ENCODE measurements around the gene PRKCB.
"Not testable (repeated sequence)": the region's sequence is repeated elsewhere in the genome, so short reads cannot be mapped to it uniquely, and the experiment has no call there.

PRKCB gene

GRCh38 chr16:24188751-24189318 is 353.1 kb downstream of the PRKCB start:
- FAIRE-seq = no peak

GRCh38 chr16:24189941-24190340 is 354.2 kb downstream of the PRKCB start:
- FAIRE-seq = no peak

- FAIRE-seq = no peak
Observed at GRCh38 chr16:24191876-24192402, 356.2 kb downstream of the PRKCB start.

- FAIRE-seq = no peak
Observed at GRCh38 chr16:24195221-24195620, 359.4 kb downstream of the PRKCB start.

GRCh38 chr16:24198807-24199533 is 363.2 kb downstream of the PRKCB start:
- FAIRE-seq = no peak

GRCh38 chr16:24203675-24204074 is 367.9 kb downstream of the PRKCB start:
- FAIRE-seq = no peak

- no peak for FAIRE-seq
Observed at GRCh38 chr16:24204150-24204665, 368.4 kb downstream of the PRKCB start.

- FAIRE-seq = no peak
Observed at GRCh38 chr16:24206926-24207325, 371.1 kb downstream of the PRKCB start.

- FAIRE-seq = no peak
Observed at GRCh38 chr16:24208710-24209109, 372.9 kb downstream of the PRKCB start.

- no peak for FAIRE-seq
Observed at GRCh38 chr16:24214992-24215391, 379.2 kb downstream of the PRKCB start.

- FAIRE-seq = no peak
Observed at GRCh38 chr16:24216961-24217360, 381.2 kb downstream of the PRKCB start.

GRCh38 chr16:24217461-24217860 is 381.7 kb downstream of the PRKCB start:
- FAIRE-seq = no peak

- FAIRE-seq = no peak
Observed at GRCh38 chr16:24218299-24218698, 382.5 kb downstream of the PRKCB start.

GRCh38 chr16:24221219-24221618 is 385.4 kb downstream of the PRKCB start:
- no peak for FAIRE-seq

- FAIRE-seq = no peak
Observed at GRCh38 chr16:24228514-24228913, 392.7 kb downstream of the PRKCB start.

GRCh38 chr16:24232936-24233335 is 397.2 kb downstream of the PRKCB start:
- no peak for FAIRE-seq

- no peak for FAIRE-seq
Observed at GRCh38 chr16:24234737-24235136, 399.0 kb downstream of the PRKCB start.

GRCh38 chr16:24235806-24236205 is 400.0 kb downstream of the PRKCB start:
- FAIRE-seq = no peak

GRCh38 chr16:24238846-24239245 is 403.1 kb downstream of the PRKCB start:
- not testable (repeated sequence) for FAIRE-seq

GRCh38 chr16:24246911-24247607 is 411.3 kb downstream of the PRKCB start:
- no peak for FAIRE-seq

- no peak for FAIRE-seq
Observed at GRCh38 chr16:24253192-24253591, 417.4 kb downstream of the PRKCB start.

GRCh38 chr16:24255456-24256371 is 419.9 kb downstream of the PRKCB start, which contains the start of gene CACNG3:
TSS of gene CACNG3 (plus strand) at chr16:24256335. CDS start at chr16:24256755, 420 bp downstream.
- FAIRE-seq = no peak

Data from endometrium (tissue), 2 donors.